GM10266 (cell line): ENCODE measurements around the gene DSC3.

Source experiments
- DNase-seq: peaks from one replicate; pipeline ENCODE4 v3.0.0; 2012; ENCODE audit errors: extremely low spot score
- CTCF ChIP-seq: IDR thresholded peaks from 2 replicates; pipeline ENCODE4 v1.5.1; 2012; ENCODE audit warnings: mild to moderate bottlenecking, low read depth; ENCODE audit not compliant: control insufficient read depth, insufficient read depth; ENCODE audit errors: missing control alignments

Gene DSC3

GRCh38 chr18:31042406-31043181, at the start of gene DSC3:
Gene DSC3, minus strand, starts transcription at chr18:31042742. Its CDS starts 82 bp downstream, at chr18:31042660.
- TF ChIP-seq CTCF: no peak
- peak; percentile 40 for DNase-seq

- no peak for TF ChIP-seq CTCF
- DNase-seq: no peak
Measured at GRCh38 chr18:31091350-31091749, 48.8 kb upstream of the DSC3 start.

- no peak for DNase-seq
- no peak for TF ChIP-seq CTCF
Measured at GRCh38 chr18:31088532-31088931, 46.0 kb upstream of the DSC3 start.

- no peak for TF ChIP-seq CTCF
- DNase-seq: no peak
Measured at GRCh38 chr18:31079973-31080372, 37.4 kb upstream of the DSC3 start.

- no peak for DNase-seq
- TF ChIP-seq CTCF: no peak
Measured at GRCh38 chr18:31077878-31078277, 35.3 kb upstream of the DSC3 start.

- DNase-seq: no peak
- no peak for TF ChIP-seq CTCF
Measured at GRCh38 chr18:31072175-31072574, 29.6 kb upstream of the DSC3 start.

- no peak for DNase-seq
Measured at GRCh38 chr18:31070206-31070605, 27.7 kb upstream of the DSC3 start.

More at GRCh38 chr18:31070206-31070605, 27.7 kb upstream of the DSC3 start:
- no peak for TF ChIP-seq CTCF
